ENCODE data around the gene ADARB2.

ADARB2 gene

DNA sequence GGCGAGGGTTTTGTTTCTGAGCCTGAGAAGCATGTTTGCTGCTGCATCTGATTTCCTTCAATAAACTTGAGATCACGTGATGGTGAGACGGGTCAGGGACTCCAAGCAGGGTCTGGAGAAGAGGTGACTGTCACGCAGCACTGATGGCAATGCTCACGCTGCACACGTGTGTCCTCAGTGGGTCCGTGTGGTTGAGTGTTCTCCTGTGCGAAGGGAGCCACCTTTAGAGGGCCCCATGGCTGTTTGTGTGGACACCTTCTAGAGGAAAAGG, 580.8 kb downstream of the ADARB2 start:
- DNase-seq, result no peak

DNA sequence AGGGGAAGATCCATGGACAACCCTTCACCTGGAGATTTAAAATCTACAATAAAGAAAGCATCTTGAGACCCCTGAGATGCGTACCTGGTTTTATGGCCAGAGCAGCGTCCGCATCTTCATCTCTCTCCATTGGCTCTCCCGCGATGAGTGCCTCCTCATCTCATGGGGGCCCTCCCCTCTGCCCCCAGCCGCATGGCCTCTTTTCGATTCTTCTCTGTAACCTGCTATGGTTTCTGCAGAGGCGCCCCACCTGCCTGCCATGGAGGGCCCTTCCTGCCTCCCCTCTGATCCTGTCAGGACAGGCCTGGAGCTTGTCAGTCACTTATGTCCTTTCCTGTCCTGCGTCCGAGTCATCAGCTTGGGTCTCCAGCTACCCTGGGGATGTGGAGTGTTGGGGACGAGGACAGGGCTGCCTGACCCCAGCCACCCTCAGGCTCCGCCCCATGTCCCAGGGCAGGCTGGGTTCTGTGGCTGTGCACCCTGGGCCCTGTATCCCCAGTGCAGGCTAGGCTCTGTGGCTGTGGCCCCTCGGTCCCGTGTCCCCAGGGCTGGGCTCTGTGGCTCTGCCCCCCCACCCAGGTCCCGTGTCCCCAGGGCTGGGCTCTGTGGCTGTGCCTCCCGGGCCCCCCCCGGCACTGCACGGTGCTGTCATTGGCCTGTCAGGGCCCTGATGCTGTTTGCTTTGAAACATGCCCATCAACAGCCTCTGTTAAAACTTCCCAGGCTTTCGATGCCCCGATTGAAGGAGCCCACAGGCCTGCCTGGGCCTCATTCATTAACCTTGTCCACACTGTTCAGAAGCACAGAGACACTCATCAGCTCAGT, 581.3 kb downstream of the ADARB2 start:
- peak; percentile 54 for DNase-seq

DNA sequence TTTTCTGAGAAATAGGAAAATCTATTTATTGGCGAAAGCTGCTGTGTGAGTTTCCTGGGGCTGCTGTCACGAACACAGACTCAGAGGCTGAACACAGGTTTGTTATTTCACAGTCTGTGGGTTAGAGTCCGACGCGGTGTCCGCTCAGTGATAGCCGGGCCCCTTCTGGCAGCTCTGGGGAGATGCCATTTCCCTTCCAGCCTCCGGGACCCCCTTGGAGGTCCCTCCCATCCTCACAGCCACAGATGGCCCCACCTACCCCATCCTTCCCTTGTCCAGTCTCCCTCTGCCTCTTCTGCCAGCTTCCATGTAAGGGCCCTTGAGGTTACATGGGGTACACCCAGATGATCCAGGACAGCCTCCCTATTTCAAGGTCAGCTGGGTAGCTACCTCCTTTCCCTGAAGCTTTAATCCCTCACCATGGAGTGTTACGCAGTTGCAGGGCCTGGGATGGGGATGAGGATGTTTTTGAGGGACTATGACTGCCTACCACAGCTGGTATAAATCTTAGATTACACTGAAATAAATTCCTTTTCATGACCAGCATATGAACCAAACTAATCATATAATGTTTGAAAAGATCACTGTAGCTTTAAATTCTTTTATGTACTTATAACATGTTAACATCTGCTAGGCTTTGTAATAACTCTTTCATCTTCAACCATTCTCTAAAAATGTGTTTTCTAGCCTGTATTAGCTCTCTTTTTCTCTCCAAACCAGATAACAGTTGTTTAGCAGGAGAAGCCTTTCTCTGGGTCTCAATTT, 582.6 kb downstream of the ADARB2 start:
- peak; percentile 26 for DNase-seq

DNA sequence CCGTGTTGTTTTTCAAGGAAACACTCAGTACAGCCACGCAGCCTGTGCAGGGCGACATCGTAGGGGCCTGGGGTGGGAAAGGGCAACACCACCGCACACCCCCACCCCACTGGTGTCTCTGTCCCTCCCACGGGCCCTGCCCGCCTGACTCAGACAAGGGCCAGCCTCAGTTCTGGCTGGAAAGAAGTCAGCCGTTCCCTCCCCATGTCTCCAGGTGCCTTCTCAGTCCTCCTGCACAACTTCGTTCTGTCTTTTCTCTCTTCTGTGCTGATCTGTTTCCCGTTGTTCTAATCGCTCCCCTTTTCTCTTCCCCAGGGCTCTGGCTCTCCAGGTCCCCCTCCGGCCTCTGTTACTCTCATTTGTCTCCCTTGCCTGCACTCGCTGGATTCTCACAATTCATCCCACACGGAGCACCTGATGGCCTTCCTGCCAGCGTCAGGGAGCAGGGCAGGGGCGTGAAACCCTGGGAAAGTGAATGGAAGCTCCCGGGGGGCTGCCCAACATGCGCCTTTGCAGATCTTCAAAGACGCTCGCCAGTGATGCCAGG, 583.4 kb downstream of the ADARB2 start:
- DNase-seq, result peak; percentile 49

DNA sequence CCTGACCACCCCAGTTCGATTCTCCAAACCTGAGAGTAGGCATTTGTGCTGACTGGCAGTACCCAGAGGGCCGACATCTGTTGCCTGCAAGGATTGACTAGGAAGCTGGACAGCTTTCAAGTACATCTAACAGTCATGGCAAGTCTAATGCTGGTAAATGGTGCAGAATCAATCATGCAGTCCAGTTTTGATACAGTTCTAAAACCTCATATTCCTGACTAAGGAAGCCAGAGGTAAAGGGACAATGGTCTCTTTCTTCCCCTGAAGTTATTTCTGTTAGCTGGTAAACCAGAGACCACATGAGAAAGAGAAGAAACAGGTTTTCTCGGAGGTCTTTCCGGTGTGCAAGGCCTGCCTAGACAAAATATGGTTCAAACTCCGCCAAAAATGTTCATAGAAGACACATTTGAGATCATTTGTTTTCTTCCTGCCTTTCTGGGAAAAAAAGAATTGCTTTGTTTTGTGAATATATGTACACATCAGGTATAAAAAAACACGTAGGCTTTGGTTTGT, 584.0 kb downstream of the ADARB2 start:
- DNase-seq, result peak; percentile 26

DNA sequence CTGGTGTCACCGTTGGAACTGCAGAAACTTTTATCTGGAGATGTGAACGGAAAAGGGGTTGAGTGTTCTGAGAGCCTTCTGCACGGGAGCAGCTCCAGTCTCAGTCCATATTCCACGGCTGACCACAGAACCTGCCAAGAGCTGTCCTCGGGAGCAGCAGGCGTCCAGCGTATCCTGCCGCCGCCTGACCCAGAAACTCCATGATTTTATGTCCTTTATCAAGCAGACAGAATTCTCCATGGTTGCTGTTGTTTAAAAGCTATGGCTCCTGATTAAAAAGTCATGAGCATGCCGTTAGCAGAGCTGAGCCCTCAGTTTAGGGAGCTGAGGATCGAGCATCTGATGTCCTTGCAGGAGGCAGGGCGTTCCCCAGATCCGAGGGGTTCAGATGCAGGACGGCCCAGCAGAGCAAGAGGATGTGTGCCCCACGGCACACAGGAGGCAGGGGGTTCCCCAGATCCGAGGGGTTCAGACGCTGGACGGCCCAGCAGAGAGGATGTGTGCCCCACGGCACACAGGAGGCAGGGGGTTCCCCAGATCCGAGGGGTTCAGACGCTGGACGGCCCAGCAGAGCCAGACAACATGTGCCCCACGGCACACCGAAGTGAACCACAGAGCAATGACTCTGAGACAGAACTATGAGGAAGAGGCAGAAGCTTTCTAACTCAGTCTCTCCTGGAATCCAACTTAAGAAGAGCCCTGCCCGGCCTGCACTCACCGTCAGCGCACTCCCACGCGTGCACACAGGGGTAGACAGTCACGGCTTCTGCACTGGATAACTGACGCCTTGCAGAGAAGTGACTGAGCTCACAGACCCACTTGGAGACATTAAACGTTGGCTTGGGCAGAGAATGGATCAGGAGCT, 584.7 kb downstream of the ADARB2 start:
- DNase-seq, result peak; percentile 12

DNA sequence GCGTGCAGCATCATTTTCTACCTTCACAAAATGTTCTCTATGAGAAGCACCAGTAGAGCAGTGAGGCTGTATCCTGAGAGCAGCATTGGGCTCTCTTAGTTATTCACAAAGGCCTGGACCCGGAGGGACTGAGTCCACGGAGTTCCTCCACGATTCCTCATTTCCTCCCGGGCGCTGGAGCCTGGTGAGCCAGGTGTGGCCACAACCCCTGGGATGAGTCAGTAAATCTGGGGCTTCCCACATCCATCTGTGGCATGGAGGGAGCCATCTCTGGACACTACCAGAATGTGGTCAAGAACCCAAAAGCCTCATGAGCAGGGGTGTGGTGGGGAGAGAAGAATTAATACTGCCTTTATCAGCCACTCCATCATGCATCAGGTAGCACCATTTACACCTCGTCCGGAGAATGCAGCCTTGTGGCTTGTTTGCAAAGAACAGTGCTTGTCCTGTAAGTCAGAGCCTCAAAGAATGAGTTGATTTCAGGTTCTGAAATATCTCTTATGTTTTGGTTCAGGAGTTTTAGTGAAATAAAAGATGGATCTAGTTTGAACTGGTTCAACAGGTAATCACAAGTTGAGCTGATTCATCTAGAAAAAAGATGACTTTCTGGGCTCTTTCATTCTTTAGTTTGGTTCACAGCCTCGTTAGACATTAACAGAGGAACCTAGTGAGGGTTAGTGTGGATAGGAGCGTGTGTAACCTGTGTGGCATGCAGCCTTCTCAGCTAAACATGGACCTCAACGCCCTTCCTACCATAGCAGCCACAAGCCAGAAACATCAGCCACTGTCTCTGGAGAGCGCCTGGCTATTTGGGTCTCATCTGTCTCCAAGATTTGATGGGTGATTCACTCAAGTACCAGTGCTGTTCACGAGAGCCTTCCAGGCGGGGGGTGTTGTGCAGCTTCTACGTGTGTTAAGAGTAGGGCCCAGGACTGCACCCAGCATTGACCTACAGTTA, 586.0 kb downstream of the ADARB2 start:
- peak; percentile 51 for DNase-seq

DNA sequence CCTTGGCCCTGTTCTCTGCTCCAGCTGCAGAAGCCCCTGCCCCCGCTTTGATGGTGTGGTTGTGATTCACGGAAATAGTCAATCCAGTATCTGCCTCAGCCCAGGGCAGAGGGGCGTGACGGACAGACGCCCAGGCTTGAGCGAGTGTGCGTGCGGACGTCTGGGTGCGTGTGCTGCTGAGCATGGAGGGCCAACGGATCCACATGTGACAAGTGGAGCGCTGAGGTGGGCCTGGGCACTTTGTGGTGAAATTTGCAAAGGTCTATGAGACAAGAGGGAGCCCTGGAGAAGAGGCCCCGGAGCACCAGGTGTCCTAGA, 586.7 kb downstream of the ADARB2 start:
- DNase-seq, result peak; percentile 38

- DNase-seq, result no peak
Observed at GRCh38 chr10:1149793-1150637, 587.3 kb downstream of the ADARB2 start.

DNA sequence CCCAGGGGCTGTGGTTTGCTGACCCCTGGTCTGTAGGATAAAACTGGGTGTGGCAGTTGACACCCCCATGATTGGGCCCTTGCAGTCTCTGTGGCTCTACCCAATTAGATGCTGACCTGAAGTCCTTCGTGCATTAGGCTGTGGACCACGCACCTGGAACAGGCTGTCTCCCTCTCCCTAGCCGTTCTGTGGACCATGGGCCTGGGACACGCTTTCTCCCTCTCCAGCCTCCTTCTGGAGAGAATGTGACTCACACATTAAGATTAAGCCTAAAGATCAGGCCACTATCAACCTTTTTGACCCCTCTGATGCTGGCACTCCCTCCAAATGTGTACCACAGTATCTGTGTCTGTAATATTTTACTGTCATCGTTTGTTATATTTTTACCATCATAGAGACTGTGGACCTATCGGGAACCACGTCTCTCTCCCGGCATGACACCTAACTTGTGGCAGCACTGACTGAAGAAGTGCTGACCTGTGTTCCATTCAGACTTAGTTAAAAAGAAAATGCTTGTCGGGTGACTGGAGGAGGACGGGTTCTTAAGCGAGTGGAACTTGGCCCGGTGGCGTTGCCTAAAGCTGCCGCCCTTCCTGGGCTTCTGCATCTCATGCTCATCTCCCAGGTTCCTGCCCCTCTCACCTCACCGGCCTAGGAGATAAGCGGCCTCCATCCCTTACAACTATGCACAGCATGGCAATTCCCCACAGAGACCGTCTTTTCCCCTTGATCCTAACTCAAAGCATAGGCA, 588.3 kb downstream of the ADARB2 start:
- peak; percentile 42 for DNase-seq

- DNase-seq, result no peak
Observed at GRCh38 chr10:1147810-1148209, 589.5 kb downstream of the ADARB2 start.

- DNase-seq, result no peak
Observed at GRCh38 chr10:1142596-1142995, 594.7 kb downstream of the ADARB2 start.

DNA sequence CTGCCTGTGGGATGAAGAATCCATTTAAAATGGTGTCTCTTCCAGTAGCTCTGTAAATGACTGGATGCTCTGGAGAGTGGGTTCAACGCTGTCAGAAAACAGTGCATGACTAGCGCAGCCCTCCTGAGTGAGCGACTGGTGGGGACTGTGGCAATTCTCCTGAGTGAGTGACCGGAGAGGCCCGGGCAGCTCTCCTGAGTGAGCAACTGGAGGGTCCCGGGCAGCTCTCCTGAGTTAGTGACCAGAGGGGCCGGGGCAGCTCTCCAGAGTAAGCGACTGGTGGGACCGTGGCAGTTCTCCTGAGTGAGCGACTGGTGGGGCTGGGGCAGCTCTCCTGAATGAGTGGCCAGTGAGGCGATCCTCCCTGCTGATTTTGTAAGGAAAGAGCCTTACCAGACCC, 595.6 kb downstream of the ADARB2 start:
- DNase-seq, result no peak

GRCh38 chr10:1141261-1141660, 596.1 kb downstream of the ADARB2 start:
- DNase-seq, result peak; percentile 21

GRCh38 chr10:1138529-1138928, 598.8 kb downstream of the ADARB2 start:
- no peak for DNase-seq

- DNase-seq, result peak; percentile 31
Observed at GRCh38 chr10:1137499-1138163, 599.7 kb downstream of the ADARB2 start.

GRCh38 chr10:1136268-1136667, 601.1 kb downstream of the ADARB2 start:
- DNase-seq, result no peak

GRCh38 chr10:1134156-1134555, 603.2 kb downstream of the ADARB2 start:
- peak; percentile 31 for DNase-seq

- DNase-seq, result peak; percentile 36
Observed at GRCh38 chr10:1133495-1134045, 603.8 kb downstream of the ADARB2 start.

Measured in islet precursor cell (in vitro differentiated cells).